Stimulated activated CD8-positive, alpha-beta memory T cell treated with anti-CD3 and anti-CD28 coated beads, Interleukin-12 subunit alpha, Interleukin-12 subunit beta, amount 100 ng/mL, for 24 hours (primary cell): ENCODE results near the gene BICC1.

ENCODE experiments used
- DNase-seq: peaks from one replicate; pipeline ENCODE4 v3.0.0-alpha.2; 2020; ENCODE audit errors: extremely low read depth

BICC1 gene

DNA sequence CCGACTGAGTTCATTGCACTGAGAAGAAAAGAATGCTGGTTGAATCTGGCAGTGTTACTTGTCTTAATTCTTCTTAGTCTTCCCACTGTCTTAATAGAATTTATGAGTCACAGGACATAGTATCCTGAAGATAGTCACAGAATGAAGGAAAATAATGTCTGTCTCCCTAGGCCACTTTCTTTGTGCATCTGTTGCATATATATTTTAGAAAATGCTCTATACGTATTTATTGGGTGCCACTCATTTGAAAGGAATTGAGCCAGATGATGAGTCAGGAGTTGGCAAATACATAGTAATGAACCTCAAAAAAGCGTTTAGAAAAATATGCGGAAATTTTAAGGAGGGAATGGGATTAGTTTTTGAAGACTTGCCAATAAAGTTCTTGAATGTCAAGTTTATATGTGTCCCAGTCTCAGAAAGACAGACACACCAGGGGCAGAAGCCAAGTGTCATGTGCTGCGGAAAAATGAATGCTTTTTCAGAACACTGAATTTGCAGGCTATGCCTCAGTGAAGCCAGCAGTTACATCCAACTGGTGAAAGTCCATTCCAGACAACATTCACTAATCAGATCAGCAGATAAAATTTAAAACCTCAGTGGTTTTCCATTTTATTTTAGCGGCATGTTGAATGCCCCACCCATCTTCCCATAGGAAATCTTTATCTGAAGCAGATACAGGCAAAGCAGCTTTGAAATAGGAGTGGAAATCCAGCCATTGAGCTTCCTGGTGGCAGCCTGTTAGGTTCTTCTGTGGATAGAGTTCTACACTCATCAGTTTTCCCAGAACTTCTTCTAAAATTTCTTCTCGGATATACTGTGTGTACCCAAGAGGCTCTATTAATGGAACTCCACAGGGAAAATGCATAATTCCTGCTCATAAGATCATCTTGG is 308.4 kb downstream of the BICC1 start:
- no peak for DNase-seq

DNA sequence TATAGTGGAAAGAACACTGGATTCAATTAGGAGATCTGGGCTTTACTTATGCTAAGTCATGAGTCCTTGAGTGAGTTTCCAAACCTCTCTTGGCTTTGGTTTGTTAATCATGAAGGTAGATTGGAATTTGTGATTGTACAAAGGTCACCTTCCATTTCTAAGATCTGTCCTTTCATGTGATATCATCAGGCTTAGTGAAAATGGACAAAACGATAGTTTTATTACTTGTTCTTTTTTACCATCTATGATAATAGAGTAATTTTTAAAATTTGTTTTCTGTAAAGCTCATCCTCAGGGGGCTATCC is 309.0 kb downstream of the BICC1 start:
- DNase-seq = no peak

DNA sequence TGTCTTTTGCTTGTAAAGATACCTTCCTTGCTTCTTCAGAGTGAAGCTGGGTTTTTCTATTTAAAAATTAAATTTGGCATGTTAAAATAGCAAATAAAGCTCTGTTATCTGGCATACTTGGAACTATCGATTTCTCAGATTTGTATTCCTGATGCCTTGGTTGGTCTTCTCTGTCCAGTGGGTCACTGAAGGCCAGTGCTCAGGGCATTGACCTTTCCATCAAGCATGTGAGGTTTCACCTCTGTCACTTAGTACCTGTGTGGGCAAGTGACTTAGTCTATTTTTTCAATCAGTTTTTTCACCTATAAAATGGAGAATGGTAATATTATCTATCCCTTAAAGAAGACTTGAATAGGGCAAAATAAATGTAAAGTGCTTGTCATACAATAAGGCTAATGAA is 311.3 kb downstream of the BICC1 start:
- DNase-seq = no peak

DNA sequence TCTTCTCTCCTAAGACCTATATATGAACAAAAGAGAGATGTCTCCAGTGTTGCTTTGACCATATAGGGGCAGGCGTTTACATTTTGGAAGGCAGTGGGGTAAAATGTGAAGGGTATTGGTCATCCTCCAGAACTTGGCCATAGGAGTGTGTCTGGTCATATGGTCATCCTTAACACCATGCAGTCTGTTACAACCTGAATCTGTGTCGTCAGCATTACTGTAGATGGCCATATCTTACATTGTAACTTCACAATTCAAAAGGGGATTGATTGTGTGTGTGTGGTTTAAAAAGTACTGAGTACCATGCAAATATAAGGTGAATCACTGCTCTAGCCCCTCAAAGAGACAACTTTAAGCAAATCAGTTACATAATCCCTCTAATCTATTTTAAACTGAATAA is 311.7 kb downstream of the BICC1 start:
- no peak for DNase-seq

DNA sequence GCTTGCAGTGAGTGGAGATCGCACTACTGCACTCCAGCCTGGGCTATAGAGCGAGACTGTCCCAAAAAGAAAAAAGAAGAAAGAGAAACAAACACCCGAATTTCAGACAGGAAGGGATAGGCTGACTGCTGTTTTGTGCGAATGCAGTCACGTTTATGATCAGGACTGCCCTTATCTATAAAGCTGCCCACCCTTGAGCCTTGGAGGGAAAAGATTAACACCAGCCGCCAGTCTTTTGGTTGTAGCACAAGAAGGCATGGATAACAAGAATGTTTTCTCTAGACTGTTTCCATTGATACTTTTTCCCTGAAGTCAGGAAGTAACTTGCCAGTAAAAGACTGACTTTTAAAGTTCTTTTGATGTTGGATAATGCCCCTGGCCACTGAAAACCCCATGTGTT is 314.0 kb downstream of the BICC1 start:
- DNase-seq = no peak

DNA sequence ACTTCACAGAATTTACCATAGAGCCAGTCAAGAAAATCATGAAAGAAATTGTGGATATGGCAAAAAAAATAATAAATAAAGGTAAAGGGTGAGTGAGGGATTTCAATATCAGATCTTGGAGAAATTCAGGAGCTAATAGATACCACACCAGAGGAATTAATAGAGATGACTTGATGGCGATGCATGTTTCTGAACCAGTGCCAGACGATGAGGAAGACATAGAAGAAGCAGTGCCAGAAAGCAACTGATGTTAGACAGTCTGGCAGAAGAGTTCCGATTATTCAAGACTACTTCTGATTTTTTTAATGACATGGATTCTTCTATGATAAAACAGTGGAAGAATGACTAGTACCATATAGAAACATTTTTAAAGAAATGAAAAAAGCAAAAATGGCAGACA is 314.7 kb downstream of the BICC1 start:
- DNase-seq = no peak

DNA sequence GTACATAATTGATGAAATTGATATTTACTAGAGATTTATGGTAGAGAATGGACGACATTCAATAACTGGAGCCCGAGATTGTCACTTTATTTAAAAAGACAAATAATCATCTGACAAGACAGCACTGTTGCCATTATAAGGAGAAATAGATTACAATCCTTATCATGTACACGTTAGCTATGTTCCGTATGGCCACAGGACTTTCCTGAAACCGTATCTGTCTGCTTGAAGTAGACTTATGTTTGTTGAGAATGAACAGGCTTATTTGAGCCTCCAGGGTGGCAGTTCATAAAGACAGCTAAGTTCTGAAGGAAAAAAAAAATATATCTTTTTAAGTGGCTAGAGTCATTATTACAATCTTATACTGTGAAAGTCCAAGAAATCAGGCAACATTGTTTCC is 317.2 kb downstream of the BICC1 start:
- no peak for DNase-seq

DNA sequence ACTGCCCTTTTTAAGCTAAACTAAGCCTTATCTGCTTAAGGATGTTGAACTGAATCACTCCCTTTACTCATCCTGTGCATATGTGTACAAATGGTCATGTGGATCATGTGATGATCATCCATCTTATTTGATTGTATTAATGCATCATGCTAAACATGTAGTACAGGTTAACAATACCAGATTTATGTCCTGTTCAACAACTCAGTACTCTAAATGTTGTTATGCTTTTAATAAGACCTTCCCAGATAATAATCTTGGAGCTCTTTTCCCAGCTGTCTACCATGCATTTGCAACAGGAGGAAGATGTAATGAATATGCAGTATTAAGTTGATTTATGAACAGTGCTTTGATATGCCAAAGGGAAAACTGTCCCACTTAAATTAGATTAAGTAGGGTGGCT is 318.0 kb downstream of the BICC1 start:
- DNase-seq = no peak

DNA sequence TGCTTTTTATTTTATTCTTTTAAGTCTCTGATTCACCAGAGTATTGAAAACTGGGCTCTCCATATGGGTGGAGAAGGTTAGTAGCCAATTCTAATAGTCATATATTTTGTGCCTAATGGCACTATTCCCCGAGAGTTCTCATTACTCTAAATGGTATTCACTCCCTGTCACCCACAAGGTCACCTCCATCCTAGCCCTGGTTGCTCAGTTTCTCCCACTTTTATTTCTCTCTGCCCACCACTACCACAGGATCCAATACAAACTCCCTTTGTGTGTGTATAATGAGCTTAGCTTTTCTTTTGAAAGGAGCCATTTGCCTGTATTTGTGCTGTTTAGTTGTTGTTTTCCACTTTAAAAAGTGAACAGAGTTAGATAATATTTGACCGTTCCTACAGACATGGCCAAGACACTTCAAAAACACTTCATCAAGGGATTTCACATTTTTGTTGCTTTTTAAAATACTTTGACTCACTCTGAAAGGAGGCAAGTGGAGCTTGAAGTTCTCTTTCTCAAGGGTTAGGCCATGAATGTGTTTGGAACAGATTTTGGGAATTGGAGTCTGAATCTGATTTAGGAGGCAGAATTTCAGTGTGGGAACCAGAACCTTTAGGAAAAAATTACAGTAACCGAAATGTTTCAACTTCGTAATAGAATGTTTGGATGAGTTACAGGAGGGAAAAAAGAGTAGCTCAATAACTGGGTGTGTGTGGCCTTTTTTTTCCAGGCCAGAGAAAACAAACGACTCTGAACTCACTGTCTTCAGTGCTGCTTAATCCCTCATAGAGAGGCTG is 321.3 kb downstream of the BICC1 start:
- no peak for DNase-seq

DNA sequence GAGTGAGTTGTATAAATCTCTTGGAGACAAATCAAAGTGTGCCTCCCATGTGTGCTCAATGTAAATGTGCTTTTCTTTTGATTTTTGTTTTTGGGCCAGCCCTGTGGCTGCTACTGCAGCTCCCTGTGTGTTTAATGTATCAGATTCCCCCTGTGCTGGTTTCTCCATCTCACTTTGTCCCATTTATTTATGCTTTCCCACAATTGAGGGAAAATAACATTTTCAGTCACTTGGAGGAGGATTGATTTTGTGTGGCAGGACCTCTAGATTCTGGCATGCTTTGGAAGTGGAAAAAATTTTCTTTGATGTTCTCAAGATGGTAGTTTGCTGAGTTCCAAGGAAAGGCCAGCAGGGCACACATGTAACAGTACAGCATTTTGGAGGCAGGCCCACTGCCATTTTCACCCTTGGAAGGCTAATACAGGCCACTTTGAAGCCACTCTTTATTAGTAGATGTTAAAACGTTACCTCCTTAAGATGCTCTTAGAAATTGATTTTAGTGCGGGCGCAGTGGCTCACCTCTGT is 323.6 kb downstream of the BICC1 start:
- no peak for DNase-seq

DNA sequence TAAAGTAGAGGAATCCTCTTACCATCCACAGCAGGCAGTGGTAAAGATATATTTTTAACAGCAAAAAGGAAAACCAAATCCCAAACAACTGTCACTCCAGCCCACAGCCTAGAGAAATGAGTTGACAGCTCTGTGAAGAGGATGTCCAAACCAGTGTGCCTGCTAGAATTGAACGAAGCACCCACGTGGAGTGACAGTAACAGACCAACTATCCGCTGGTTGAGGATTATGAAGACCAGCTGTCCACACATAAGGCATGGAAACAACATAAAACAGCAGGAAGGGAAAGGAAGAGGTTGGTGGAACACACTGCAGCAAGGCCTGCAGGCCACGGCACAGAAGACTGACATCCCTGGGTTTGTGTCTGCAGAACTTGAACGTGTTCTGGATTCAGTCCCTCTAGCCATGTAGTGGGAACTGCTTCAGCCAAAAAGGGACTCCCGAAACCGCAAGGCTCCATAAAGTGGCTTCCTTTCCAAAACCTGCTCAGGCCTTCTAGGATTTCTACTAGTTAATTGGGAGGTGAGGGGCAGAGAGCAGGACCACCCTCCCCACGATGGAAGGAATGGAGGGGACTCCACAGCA is 324.4 kb downstream of the BICC1 start:
- no peak for DNase-seq

DNA sequence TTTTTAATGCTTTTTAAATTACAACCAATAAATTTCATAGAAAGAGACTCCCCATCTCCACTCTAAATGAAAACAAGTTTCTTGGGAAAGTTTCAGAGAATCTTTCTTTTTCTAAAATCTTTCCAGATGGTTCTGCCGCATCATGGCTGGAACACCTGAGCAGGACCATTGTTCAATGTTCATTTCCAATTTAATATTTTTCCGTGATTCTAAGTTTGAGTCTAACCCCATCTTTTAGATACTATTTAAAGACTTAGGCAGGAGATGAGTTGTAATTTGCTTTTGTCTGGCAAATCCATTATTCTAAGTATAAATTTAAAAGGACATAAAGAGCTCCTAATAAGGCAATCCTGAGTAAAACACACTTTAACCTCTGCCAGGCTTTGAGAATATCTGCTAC is 325.2 kb downstream of the BICC1 start:
- DNase-seq = no peak

DNA sequence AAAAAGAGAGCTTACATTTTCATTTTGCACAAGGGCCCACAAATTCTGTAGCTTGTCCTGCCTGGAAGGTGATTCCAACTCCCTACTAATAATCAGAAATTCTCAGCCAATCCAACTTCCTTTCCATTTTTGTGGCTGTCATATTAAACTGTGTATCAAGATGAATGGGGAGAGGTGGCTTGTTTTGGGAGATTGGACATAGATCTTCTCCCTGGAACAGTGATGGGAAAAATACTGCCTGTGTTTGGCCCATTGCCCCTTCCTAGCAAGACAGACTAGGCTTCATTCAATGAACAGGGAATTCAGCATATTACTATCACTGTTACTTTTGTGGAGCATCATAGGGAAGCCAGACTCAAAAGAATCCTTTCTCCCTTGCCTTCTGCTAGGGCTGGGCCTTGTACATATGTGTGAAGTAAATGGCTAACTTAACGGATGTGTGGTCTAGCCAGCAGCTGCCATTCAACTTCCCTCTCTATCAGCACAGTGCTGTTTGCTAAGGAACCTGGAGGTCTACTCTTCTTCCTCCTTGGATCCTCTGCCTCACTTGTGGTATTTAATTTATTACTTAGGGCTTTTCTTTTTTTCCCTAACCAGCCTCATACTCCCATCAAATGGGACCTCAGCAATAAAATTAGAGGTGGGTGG is 326.0 kb downstream of the BICC1 start:
- DNase-seq = no peak

DNA sequence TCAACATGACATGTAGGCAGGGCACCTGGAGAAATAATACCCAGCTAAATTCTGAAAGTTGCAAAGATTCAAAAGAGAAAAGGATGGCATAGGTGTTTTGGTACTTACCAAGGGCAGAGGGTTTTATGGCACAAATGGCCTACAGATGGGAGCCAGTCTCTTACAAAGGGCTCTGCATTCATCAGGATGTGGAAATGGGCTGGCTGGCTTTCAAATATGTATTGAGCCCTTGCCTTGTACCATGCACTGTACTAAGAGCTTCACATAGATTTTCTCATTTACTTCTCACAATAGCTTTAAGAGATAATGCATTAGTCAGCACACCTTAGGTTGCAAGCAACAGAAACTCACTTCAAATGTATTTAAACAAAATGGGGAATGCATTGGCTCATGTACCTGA is 327.1 kb downstream of the BICC1 start:
- DNase-seq = no peak

DNA sequence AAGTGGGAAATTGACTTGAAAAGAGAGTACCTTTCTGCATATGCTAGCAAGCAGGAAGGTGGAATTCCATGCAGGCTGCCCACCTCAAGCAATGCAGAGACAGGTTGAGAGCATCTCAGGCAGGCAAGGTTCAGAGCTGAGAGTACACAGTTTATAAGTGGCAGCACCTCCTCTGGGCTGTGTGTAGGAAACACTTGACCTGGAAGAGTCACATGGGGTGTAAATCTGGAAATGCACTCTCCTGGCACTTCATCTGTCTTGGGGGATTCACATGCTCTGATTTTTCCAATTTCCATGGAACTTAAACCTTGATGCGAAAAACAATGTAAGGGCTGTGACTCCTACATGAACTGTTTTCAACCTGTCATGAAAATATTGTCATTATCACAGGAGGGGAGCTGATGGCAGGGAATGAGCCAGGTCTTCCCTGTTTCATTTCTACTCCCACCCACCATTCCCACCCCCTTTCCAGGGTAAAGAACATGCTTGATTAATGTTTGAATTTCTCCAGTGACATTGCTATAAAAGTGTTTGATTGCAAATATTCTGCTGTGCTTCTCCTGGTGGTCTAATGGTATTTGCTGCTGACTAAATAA is 328.3 kb downstream of the BICC1 start:
- DNase-seq = no peak

DNA sequence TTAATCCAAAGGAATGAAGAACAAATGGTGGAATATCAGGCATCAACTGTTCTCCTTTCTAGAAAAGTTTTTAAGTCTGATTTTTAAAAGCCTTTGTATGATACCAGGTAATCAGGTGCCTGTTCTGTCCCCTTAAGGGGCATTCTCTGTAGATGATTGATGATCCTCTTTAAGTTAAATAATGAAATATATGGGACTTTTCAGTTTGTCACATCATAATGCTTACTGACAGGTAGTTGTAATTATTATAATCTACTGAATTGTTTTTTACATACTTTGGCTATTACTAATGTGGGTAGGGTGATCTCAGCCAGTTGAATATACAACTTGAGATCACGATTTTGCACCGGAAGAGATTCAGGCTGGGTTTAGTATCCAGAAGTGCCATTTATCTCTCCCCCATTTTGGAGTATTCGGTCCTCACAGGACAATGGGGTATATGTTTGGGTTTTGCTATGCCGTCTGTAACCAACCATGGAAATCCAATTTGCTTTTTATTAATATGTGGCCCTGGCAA is 330.2 kb downstream of the BICC1 start:
- no peak for DNase-seq

DNA sequence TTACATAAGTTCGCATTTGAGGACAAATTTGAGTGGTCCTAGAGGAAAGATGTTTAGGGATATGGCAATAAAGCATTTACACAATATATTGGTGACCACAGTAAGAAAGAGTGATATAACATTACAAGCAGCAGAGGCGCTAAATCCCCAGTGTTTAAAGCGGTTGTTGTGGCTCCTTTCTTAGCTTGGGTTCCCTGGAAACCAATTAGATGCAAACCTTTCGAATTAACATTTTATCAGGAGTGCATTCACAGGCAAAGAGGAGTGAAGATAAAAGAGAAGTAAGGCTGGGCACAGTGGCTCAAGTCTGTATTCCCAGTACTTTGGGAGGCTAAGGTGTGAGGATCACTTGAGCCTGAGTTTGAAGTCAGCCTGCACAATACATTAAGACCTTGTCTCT is 331.1 kb downstream of the BICC1 start:
- no peak for DNase-seq

DNA sequence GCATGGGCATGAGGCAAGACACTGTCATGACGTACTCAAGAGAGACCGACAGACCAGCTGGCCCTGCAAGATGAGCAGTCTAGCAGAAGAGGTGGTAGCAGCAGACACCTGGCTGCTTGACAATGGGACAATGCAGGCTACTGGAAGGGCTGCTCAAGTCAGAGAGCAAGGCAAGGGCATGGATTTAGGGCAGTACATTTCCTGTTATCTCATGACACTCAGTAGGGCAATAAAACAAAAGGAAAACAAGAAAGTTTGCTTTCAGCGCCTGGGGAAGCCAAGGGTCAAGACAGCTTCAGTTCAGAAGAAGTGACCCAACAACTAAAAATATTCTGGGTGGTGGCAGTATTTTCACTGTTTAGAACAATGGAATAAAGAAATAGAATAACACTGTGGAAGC is 332.0 kb downstream of the BICC1 start:
- DNase-seq = no peak

DNA sequence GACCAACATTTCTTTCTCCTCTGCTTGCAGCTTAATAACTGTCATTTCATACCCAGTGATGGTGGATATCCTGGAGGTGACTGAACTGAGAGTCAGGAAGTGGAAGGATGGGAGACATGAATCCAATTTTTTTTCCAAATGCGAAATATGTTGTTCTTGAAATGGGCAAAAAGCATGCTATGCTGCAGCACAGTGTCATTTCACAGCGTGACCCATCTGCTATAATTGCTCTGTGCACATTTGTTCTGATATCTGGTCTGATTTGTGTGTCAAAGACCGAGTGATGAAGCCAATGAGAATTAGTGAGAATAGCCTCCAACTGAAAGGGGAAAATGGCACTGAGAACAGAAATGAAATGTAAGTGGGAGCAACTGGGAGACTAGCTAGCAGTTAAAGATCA is 334.2 kb downstream of the BICC1 start:
- DNase-seq = no peak

DNA sequence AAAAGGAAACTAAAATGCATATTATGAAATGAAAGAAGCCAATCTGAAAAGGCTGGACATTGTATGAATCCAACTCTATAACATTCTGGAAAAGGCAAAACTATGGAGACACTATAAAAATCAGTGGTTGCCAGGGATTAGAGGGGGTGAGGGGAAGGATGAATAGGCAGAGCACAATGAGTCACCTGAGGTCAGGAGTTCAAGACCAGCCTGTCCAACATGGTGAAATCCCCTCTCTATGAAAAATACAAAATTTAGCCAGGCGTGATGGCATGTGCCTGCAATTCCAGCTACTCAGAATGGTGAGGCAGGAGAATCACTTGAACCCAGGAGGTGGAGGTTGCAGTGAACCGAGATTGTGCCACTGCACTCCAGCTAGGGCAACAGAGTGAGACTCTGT is 338.9 kb downstream of the BICC1 start:
- no peak for DNase-seq

DNA sequence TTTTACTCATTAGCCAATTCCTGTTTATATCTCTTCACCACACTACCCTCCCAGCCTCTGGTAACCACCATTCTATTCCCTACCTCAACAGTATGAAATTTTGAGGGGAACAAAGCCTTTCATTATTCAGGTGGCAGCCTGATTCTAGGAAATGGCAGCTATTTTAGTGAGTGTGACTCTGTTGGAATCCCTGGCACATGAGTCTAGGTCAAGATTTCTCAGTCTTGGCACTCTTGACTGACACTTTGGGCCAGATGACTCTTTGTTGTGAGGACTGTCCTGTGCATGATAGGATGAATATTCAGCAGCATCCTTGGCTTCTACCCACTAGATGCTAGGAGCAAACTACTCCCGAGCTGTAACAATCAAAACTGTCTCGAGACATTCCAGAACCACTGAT is 341.0 kb downstream of the BICC1 start:
- DNase-seq = no peak

DNA sequence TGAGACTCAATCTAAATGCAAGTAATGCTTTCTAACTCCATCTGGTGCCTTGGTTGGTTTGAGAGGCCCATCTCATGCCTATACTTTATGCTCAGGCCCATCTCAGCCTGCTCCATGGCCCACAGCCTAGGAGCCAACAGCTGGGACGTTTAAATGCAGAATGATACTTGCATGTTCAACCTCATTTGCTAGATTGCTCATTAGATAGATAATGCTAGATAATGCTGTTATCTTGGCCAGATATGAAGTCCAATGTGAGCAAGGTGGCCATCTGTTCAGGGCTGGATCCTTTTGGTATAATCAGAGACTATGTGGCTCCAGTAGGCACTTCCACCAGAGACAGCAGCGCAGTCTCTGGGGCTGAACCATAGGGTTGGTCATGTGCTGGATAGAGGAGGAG is 342.1 kb downstream of the BICC1 start:
- no peak for DNase-seq
